AG09309 (cell line): Measurements from ENCODE around the gene SEC14L2.

Source experiments
- DNase-seq: peaks from one replicate; pipeline ENCODE4 v3.0.0-alpha.2; 2010; ENCODE audit warnings: low read depth
- H3K4me3 ChIP-seq: 2 replicates; pipeline ENCODE4 v1.5.1; 2011; ENCODE audit warnings: mild to moderate bottlenecking, low read depth, low read length, moderate library complexity; ENCODE audit not compliant: control insufficient read depth
- TF ChIP-seq, protein P1 (sequence below): IDR thresholded peaks from 2 replicates; pipeline ENCODE4 v1.5.1; 2011; ENCODE audit warnings: mild to moderate bottlenecking, low read depth, low read length, inconsistent platforms; ENCODE audit not compliant: insufficient read depth, control insufficient read depth; ENCODE audit errors: missing control alignments

SEC14L2 gene

DNA sequence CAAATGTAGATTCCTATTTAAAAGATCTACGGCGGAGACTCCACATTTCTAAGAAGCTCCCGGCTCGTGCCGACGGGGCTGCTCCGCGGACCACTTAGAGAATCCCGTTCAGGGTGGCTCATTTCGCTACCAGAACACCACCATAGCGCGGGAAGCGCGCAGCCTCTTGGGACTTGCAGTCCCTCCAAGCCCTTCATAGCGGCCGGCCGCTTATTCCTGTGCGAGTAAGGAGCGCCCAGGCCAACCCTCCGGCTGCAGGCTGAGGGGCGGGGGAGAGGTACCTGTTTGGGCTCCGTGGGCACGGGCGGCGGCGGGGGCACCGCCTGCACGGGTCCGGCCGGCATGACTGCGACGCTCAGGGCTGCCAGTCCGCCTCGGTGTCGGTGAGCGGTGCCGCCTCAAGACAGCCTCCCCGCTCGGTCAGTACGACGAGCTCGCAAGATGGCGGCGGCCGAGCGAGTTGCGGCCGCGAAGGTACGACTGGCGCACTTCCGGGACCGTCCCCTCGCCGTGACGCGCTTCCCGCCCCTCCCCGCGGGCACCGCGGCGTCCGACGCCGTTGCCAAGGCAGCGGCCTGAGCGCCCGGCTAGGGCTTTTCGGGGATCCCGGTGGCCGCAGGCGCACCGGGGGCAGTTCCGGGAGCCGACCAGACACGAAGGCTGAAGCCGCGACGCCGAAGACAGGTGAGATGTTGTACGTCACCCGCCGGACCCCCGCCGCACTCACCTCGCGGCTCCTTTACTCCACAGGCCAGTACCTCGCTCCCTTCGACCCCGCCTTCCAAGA, 40.2 kb upstream of the SEC14L2 start, which contains the start of the genes CCDC157 and SF3A1:
Gene CCDC157 (plus strand): TSS at position 559 of the 787 bp plus-strand sequence. CDS start 8,994 bp downstream, outside the sequence.
Gene SF3A1 (minus strand): TSS at position 446 of the 787 bp plus-strand sequence. CDS start 102 bp downstream, at position 344.
- TF ChIP-seq, protein P1, sequence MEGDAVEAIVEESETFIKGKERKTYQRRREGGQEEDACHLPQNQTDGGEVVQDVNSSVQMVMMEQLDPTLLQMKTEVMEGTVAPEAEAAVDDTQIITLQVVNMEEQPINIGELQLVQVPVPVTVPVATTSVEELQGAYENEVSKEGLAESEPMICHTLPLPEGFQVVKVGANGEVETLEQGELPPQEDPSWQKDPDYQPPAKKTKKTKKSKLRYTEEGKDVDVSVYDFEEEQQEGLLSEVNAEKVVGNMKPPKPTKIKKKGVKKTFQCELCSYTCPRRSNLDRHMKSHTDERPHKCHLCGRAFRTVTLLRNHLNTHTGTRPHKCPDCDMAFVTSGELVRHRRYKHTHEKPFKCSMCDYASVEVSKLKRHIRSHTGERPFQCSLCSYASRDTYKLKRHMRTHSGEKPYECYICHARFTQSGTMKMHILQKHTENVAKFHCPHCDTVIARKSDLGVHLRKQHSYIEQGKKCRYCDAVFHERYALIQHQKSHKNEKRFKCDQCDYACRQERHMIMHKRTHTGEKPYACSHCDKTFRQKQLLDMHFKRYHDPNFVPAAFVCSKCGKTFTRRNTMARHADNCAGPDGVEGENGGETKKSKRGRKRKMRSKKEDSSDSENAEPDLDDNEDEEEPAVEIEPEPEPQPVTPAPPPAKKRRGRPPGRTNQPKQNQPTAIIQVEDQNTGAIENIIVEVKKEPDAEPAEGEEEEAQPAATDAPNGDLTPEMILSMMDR: no peak

DNA sequence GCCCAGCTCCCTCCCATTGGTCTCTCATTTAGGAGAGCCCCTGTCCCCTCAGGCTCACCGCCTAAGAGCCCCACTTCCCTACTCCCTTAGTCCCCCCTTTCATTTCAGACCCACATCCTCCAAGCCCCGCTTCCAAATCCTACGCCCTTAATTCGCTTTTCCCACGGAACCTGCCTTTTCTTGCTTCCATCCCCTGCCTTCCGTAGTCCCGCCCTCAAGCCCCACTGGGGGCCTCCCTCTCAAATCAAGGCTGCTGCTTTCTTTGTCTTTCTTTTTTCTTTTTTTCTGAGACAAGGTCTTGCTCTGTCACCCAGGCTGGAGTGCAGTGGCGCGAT, 39.6 kb upstream of the SEC14L2 start:
- TF ChIP-seq, protein P1: no peak
- H3K4me3 ChIP-seq: peak overlapping the region; percentile 81
- DNase-seq: no peak

More for the DNA sequence above, 40.2 kb upstream of the SEC14L2 start, which contains the start of the genes CCDC157 and SF3A1:
- peak; percentile 71 for DNase-seq
- peak within 1 kb of the TSS; percentile 81 for H3K4me3 ChIP-seq

DNA sequence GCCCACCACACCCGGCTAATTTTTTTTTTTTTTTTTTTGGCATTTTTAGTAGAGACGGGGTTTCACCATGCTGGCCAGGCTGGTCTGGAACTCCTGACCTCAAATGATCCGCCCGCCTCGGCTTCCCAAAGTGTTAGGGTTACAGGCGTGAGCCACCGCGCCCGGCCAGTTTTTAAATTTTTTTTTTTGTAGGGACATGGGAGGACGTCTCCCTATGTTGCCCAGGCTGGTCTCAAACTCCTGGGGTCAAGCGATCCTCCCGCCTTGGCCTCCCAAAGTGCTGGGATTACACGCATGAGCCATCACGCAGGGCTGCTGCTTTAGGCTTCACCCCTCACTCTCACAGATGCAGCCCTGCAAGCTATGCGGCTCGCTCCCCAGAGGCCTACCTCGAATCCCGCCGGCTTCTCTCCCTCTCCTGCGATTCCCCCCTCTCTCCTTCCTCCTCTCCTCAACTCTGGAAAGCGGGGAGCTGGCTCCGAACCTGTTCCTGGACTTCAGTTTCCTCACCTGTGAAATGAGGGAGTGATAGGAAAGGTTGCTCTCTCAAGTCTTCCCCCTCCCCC, 39.1 kb upstream of the SEC14L2 start:
- no peak for DNase-seq
- H3K4me3 ChIP-seq: peak overlapping the region; percentile 81; the same call in 1 of the 2 replicates
- TF ChIP-seq, protein P1: no peak

DNA sequence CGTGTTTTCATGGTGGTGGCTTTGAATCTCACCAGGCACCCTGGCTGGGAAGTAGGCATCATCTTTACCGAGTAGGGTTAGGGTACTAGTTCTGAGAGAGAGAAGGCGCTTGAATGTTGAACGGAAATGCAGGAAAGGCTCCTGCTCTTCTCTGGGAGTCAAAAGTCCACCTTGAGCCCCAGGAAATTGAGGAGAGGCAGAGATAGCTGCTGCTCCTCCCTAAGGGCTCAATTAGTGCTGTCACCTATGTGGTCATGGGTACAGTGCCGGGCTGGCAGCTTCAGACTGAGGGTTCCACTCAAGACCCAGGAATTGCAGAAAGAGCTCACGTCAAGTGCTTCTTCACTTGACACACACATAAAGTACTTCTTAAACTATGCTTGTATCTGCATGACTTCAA, 38.3 kb upstream of the SEC14L2 start:
- no peak for DNase-seq
- no peak overlapping the region for H3K4me3 ChIP-seq
- TF ChIP-seq, protein P1: no peak

DNA sequence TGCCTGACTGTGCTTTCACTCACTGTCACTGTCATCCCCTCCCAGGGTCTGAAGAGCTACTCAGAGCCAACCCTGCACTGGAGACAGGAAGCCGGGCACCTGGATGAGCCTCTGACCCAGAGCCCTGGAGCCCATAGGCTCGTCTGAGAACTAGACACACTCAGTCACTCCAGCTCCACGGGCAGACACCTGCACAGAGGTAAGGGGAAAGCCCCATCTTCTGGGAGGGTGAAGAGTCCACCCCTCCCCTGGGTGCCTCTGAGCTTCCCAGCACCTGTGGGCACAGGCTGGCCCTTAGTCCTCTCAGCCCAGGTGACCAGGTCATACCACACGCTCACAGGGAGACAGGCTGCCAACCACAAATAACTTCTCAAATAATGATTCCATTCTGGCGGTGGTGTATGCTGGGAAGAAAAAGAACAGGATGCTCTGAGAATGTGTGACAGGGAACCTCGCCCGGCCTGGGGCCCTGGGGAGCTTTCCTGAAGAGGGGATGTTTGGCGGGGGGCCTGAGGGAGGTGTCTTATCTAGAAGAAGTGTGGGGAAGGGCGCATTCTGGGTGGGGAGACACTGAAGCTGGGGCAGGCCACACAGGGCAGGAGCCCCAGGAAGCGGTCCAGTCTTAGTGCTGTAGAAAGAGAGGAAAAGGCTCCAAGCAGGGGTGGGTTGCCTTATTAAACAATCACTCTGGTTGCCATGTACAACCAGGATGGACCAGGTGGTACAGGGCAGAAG, 34.7 kb upstream of the SEC14L2 start:
- no peak for DNase-seq
- TF ChIP-seq, protein P1: no peak
- H3K4me3 ChIP-seq: no peak overlapping the region

DNA sequence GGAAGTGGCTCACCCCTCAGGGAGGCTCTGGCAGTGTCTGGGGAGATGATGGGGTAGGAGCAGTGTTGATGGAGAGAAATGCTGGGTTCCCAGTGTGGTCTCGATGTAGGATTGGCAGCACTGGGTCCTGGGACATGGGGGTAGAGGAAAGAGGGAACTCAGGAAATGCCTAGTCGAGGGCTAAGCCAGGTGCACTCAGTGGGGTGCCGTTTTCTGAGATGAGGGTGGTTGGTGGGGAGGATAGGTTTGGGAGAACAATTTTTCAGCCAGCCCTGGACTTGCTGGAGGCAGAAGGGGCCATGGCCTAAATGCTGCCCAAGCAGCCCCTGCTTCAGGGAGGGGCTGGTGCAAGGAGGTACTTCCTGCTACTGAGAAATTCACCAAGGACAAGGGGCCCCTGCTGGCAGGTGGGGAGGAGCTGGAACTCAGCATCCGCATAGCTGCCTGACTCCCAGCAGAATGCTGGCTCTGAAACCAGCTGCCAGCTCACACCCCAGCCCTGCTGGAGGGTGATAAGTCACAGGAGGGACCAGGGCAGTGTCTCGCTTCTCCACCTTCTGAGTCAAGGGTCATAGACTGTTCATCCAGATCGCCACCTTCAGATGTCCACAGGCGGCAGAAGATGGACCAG, 34.1 kb upstream of the SEC14L2 start:
- TF ChIP-seq, protein P1: no peak
- no peak for DNase-seq
- no peak overlapping the region for H3K4me3 ChIP-seq
